WI38 (cell line): ENCODE measurements around the gene ZMYND8.

Experiments
- H3K4me3 ChIP-seq: 2 replicates; pipeline ENCODE4 v1.5.1; 2011; ENCODE audit warnings: low read depth, mild to moderate bottlenecking, control low read depth, low read length
- CTCF ChIP-seq: IDR thresholded peaks from 2 replicates; pipeline ENCODE4 v1.5.1; 2012; ENCODE audit warnings: low read depth, mild to moderate bottlenecking, control low read depth, low read length

Gene ZMYND8

GRCh38 chr20:47300071-47300470, 56.4 kb downstream of the ZMYND8 start:
- TF ChIP-seq CTCF = no peak
- H3K4me3 ChIP-seq = no peak overlapping the region

DNA sequence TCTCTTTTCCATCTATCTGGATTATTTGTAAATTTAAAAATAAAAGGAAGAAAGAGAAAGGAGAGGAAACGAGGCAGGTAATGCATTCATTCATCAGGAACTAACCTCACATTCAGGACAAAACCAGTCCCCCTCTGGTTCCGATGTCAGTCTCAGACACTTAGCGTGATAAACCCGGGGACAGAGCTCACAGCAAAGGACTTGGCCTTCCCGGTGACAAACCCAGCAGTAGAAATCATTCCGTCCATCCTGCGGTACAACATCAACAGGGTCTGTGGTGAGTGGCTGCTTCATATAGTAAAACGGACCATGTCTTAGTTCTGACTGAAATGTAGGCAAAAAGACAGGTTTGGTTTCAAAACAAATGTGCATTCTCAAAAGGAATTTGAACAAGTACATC, 57.9 kb downstream of the ZMYND8 start:
- H3K4me3 ChIP-seq = no peak overlapping the region
- TF ChIP-seq CTCF = no peak

DNA sequence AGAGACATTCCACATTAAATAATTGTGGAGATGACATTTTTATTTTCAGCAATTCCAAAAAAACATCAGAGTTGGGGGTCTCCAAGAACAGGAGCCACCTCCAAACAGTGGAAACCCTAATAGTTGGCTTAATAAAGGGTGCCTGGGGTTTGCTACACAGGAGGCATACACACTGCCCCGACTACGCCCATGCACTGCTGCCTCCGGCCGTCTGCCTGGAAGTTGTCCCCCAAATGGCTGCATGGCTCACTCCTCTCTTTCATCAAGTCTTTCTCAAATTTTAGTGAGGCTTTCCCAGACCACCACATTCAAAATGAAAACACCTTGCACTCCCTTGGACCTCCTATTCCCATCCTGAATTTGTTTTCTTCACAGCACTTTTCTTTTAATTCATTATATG, 58.8 kb downstream of the ZMYND8 start:
- TF ChIP-seq CTCF = no peak
- no peak overlapping the region for H3K4me3 ChIP-seq

DNA sequence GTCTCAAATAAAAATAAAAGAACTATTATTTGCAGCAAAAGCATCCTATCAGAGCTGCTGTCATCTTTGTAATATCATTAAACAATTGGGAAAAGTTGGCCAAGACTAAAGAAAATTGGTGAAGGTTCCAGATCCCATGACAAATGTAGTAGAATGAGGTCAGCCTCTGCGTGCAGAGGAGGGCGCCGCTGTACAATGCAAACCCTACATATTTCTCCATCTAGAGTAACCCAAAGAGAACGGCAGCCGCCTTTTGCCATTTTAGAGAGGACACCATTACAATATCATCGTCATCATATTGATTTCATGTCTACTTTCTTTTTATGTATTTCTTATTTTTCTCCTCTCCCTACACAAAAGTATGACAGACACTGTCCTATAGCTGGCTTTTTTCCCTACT, 59.5 kb downstream of the ZMYND8 start:
- no peak for TF ChIP-seq CTCF
- H3K4me3 ChIP-seq = no peak overlapping the region

GRCh38 chr20:47295921-47296426, 60.5 kb downstream of the ZMYND8 start:
- H3K4me3 ChIP-seq = no peak overlapping the region
- no peak for TF ChIP-seq CTCF

GRCh38 chr20:47295129-47295813, 61.2 kb downstream of the ZMYND8 start:
- no peak overlapping the region for H3K4me3 ChIP-seq
- TF ChIP-seq CTCF = no peak

DNA sequence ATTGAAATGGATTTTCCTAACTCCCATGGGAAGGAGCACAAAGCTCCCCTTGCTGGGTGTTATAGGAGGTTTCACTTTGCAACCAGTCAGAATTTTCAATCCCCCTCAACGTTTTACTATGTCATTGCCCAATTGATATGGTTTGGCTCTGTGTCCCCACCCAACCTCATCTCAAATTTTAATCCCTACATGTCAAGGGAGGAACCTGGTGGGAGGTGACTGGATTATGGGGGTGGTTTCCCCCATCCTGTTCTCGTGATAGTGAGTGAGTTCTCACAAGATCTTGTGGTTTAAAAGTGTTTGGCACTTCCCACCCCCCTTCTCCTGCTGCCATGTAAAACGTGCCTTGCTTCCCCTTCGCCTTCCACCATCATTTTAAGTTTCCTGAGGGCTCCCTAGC, 62.9 kb downstream of the ZMYND8 start:
- TF ChIP-seq CTCF = no peak

More for the DNA sequence above, 62.9 kb downstream of the ZMYND8 start:
- H3K4me3 ChIP-seq = no peak overlapping the region
